ENCODE measurements around the gene GNAT3.

Gene GNAT3

GRCh38 chr7:80417211-80417793 is 94.6 kb downstream of the GNAT3 start:
- DNase-seq (ENCODE audit: low read depth in 3 of 3): no peak

- no peak for DNase-seq (ENCODE audit: low read depth in 3 of 3)
Measured at GRCh38 chr7:80415522-80415921, 96.3 kb downstream of the GNAT3 start.

- DNase-seq (ENCODE audit: low read depth in 3 of 3): no peak
Measured at GRCh38 chr7:80415114-80415513, 96.8 kb downstream of the GNAT3 start.

GRCh38 chr7:80414331-80414730 is 97.5 kb downstream of the GNAT3 start:
- DNase-seq (ENCODE audit: low read depth in 3 of 3): no peak

- no peak for DNase-seq (ENCODE audit: low read depth in 3 of 3)
Measured at GRCh38 chr7:80413383-80413945, 98.4 kb downstream of the GNAT3 start.

- DNase-seq (ENCODE audit: low read depth in 3 of 3): no peak
Measured at GRCh38 chr7:80412842-80413241, 99.0 kb downstream of the GNAT3 start.

- DNase-seq (ENCODE audit: low read depth in 3 of 3): no peak
Measured at GRCh38 chr7:80411621-80412020, 100.2 kb downstream of the GNAT3 start.

- DNase-seq (ENCODE audit: low read depth in 3 of 3): no peak
Measured at GRCh38 chr7:80410081-80410480, 101.8 kb downstream of the GNAT3 start.
